ENCODE results near the gene NIP7. TPM values are rescaled to one million over a fixed set of nuclear protein-coding genes. Genes with fewer than 3 reads are reported as not detected.
"Not testable (repeated sequence)": the region's sequence is repeated elsewhere in the genome, so short reads cannot be mapped to it uniquely, and the experiment has no call there.

NIP7 gene
- total RNA-seq, 1 experiment from 2014 or later, result 62.8 TPM

GRCh38 chr16:69339289-69340094 is at the start of gene NIP7, which contains the start of gene COG8 (continued):
- no peak for TF ChIP-seq REST (IDR thresholded peaks at IDR 0.05; ENCODE audit: low read depth)
- TF ChIP-seq EZH2phosphoT487 (IDR thresholded peaks at IDR 0.05; ENCODE audit: borderline replicate concordance), result no peak

GRCh38 chr16:69291657-69292056 is 47.9 kb upstream of the NIP7 start:
- H3K79me2 ChIP-seq (ENCODE audit: insufficient read depth, low read length); H4K20me1 ChIP-seq (ENCODE audit: insufficient read depth); H3K27ac ChIP-seq (ENCODE audit: low read depth, low read length); intact Hi-C loops (cut with micrococcal nuclease); H2AFZ ChIP-seq (ENCODE audit: low read depth, low read length, poor library complexity, severe bottlenecking); H3K9me2 ChIP-seq (ENCODE audit: insufficient read depth); POLR2A ChIA-PET; CTCF ChIA-PET; DNase-seq (ENCODE audit: low read depth, low spot score); ATAC-seq; H3K36me3 ChIP-seq (ENCODE audit: control insufficient read depth in 1 of 2, insufficient read depth in 2 of 2, low read length in 2 of 2); H3K4me2 ChIP-seq (ENCODE audit: low read length); H3K9me3 ChIP-seq (ENCODE audit: control insufficient read depth in 1 of 2, insufficient read depth in 1 of 2, low read depth in 1 of 2, low read length in 2 of 2); RAD21 ChIA-PET (ENCODE audit: low non-redundant PET in 1 of 2, low total read pairs in 2 of 2, uncharacterized antibody in 2 of 2, unreplicated experiment in 2 of 2); BruUV-seq (replicated peaks); H3K27me3 ChIP-seq (ENCODE audit: insufficient read depth, low read length); H3K9ac ChIP-seq (ENCODE audit: low read length); H3K4me3 ChIP-seq (replicated peaks in 1 of 2; ENCODE audit: low read depth in 1 of 2, low read length in 2 of 2); H3K4me1 ChIP-seq (ENCODE audit: control insufficient read depth in 1 of 2, insufficient read depth in 2 of 2, low read length in 2 of 2): not testable (repeated sequence)

Data from HCT116 (cell line).